Effector memory CD4-positive, alpha-beta T cell (primary cell): ENCODE measurements around the gene NKAIN2.
"Not testable (repeated sequence)": the region's sequence is repeated elsewhere in the genome, so short reads cannot be mapped to it uniquely, and the experiment has no call there.

Source experiments
- DNase-seq, 3 donors: peaks; one replicate each; pipeline ENCODE4 v3.0.0-alpha.2; 2020
- H3K27ac ChIP-seq: 2 replicates; pipeline ENCODE4 v1.7.0; 2013; ENCODE audit warnings: mild to moderate bottlenecking, low read length, moderate library complexity; ENCODE audit not compliant: insufficient read depth, poor library complexity, severe bottlenecking
- H3K27me3 ChIP-seq: replicated peaks from 2 replicates; pipeline ENCODE4 v1.7.0; 2013; ENCODE audit warnings: mild to moderate bottlenecking, low read length; ENCODE audit not compliant: insufficient read depth, control insufficient read depth, poor library complexity, severe bottlenecking
- H3K36me3 ChIP-seq: 2 replicates; pipeline ENCODE4 v1.7.0; 2013; ENCODE audit warnings: mild to moderate bottlenecking, low read length, moderate library complexity; ENCODE audit not compliant: control insufficient read depth, insufficient read depth
- H3K4me1 ChIP-seq: 2 replicates; pipeline ENCODE4 v1.7.0; 2013; ENCODE audit warnings: low read length, mild to moderate bottlenecking; ENCODE audit not compliant: control insufficient read depth, insufficient read depth, poor library complexity, severe bottlenecking
- H3K4me3 ChIP-seq: 2 replicates; pipeline ENCODE4 v1.7.0; 2013; ENCODE audit warnings: low read length, low read depth, mild to moderate bottlenecking; ENCODE audit not compliant: insufficient read depth, poor library complexity, severe bottlenecking
- H3K9me3 ChIP-seq: 2 replicates; pipeline ENCODE4 v1.7.0; 2013; ENCODE audit warnings: mild to moderate bottlenecking, low read length, moderate library complexity; ENCODE audit not compliant: control insufficient read depth

Gene NKAIN2

DNA sequence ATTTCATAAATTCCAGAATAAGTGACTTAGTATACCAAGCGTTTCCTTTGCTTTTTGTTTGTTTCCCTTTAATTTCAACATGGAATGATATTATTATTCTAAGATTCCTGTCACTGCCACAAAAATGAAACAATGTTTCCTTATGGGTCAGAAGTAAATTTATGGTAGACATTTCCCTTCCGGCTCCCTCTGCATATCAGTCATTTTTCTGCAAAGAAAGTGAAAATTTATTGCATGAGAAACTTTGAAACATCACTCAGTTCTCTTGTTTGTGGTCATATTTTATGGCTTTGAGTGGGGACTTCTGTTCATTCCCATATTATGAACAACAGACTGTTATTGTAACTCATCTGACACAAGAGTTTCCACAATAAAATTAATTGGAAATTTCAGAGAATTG, 97.8 kb downstream of the NKAIN2 start:
- H3K4me1 ChIP-seq, result no peaks in the 10 kb centered on the region
- H3K4me3 ChIP-seq, result no peak overlapping the region
- H3K36me3 ChIP-seq, result no peaks in the 10 kb centered on the region
- no peak overlapping the region for H3K27ac ChIP-seq
- no peak for DNase-seq
- H3K27me3 ChIP-seq, result no peaks in the 10 kb centered on the region
- no peaks in the 10 kb centered on the region for H3K9me3 ChIP-seq

DNA sequence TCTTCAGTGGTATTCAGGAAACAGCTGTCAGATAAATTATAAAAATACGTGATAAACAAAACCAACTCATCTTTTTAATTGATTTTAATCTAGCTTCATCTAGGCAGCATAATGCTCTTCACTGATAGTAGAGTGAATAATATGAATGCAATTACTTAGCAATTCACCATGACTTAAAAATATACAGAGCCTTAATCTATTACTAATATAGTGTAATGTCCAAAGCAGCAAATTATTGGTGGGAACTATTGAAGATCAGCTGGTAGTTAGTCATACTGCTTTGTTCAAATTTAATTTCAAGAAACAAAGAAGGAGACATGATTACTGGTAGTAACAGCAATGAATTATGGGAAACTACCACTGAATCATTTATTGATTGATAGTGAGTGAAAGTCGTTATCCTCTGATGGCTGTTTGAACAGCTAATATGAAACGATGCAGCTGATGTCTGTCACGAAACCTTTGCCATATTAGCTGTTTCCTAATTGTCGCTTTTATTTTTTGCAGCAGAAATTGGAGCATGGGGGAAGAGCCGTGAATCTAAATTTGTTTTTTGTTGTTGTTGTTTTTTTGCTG, 99.2 kb downstream of the NKAIN2 start:
- no peaks in the 10 kb centered on the region for H3K4me1 ChIP-seq
- DNase-seq, result no peak
- no peaks in the 10 kb centered on the region for H3K9me3 ChIP-seq
- no peak overlapping the region for H3K4me3 ChIP-seq
- no peak overlapping the region for H3K27ac ChIP-seq
- H3K36me3 ChIP-seq, result no peaks in the 10 kb centered on the region
- H3K27me3 ChIP-seq, result no peaks in the 10 kb centered on the region

DNA sequence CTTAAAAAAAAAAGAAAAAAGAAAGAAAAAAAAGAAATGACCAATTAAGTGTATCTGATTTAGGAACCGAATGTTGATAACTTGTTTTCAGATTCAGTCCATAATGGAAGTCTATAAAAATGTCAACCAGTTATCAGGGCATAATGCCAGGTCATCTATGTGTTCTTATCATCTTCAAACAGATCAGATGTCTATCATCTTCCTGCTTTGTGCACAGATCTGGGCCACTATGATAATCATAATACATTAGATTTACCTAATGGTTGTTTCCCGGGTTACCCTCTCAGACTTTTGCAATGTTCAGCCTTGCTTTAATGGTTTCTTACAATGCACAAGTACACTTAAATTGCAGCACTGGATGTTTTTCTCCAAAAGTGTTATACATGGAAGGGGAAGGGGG, 100.6 kb downstream of the NKAIN2 start:
- no peaks in the 10 kb centered on the region for H3K36me3 ChIP-seq
- no peak for DNase-seq
- H3K9me3 ChIP-seq, result no peaks in the 10 kb centered on the region

DNA sequence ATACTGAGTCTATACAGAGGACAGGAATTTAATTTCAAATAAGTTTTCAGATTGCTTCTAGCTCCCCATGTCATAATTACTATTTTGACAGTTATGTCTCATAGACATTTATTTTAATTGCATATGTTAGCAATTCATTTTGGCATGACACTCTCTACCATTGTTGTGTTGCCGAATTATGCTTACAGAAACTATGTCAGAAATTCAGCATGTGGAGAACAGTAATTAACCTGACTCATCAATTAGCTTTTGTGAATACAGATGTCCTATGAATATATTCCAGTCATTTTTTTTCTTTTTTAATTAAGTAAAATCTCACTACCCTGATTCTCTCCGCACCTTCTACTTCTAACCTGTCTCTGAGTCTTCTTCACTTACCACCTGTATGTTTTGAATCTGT, 105.1 kb downstream of the NKAIN2 start:
- H3K9me3 ChIP-seq, result no peaks in the 10 kb centered on the region
- no peaks in the 10 kb centered on the region for H3K4me1 ChIP-seq
- no peak for DNase-seq
- no peak overlapping the region for H3K27ac ChIP-seq
- H3K4me3 ChIP-seq, result no peak overlapping the region
- no peaks in the 10 kb centered on the region for H3K27me3 ChIP-seq
- no peaks in the 10 kb centered on the region for H3K36me3 ChIP-seq

More for the DNA sequence above, 100.6 kb downstream of the NKAIN2 start:
- Histone ChIP-seq H3K4me3 (no peak overlapping the region), H3K4me1 (no peaks in the 10 kb centered on the region), H3K27me3 (no peaks in the 10 kb centered on the region), H3K27ac (no peak overlapping the region)

DNA sequence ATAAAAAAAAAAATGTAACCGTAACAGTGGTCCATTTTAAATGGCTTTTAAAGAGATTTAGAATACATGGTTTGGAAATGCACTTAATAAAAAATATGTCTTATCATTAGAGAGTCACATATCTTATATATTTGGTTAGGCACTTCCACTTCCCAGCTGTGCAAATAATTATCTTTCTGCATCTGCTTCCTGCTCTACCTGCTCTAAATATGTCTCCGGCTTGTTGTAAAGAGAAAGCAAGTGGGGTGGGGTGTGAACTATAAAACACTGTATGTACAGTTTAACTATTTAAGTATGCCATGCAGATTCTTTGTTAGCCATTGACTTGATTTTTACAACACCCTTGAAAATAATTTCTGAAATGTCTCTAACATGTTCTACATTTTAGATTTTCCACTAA, 106.3 kb downstream of the NKAIN2 start:
- DNase-seq, result no peak
- Histone ChIP-seq H3K27ac (no peak overlapping the region), H3K9me3 (no peaks in the 10 kb centered on the region)

DNA sequence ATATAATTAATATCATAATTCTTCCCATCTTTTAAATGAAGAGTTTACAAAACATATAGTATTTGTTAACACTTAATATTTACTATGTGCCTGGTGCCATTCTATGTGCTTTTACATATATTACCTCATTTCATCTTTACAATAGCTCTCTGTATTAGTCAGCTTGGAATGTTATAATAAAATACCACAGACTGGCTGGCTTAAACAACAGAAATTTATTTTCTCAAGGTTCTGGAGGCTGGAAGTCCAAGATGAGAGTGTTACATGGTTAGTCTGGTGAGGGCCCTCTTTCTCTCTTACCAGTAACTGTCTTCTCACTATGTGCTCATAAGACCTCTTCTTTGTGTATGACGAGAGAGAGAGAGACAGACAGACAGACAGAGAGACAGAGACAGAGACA, 110.2 kb downstream of the NKAIN2 start:
- H3K36me3 ChIP-seq, result no peaks in the 10 kb centered on the region
- H3K27me3 ChIP-seq, result no peaks in the 10 kb centered on the region
- no peaks in the 10 kb centered on the region for H3K9me3 ChIP-seq
- DNase-seq, result no peak
- H3K4me3 ChIP-seq, result no peak overlapping the region
- H3K27ac ChIP-seq, result no peak overlapping the region
- no peaks in the 10 kb centered on the region for H3K4me1 ChIP-seq

More for the DNA sequence above, 106.3 kb downstream of the NKAIN2 start:
- no peak overlapping the region for H3K4me3 ChIP-seq
- no peaks in the 10 kb centered on the region for H3K27me3 ChIP-seq
- H3K36me3 ChIP-seq, result no peaks in the 10 kb centered on the region
- no peaks in the 10 kb centered on the region for H3K4me1 ChIP-seq

- H3K36me3 ChIP-seq, H3K4me3 ChIP-seq, H3K9me3 ChIP-seq, H3K4me1 ChIP-seq, DNase-seq, H3K27me3 ChIP-seq, H3K27ac ChIP-seq: not testable (repeated sequence)
Observed at GRCh38 chr6:123923379-123923778, 119.7 kb downstream of the NKAIN2 start.

GRCh38 chr6:123925350-123925749, 121.7 kb downstream of the NKAIN2 start:
- H3K4me3 ChIP-seq, result no peak overlapping the region
- no peaks in the 10 kb centered on the region for H3K9me3 ChIP-seq
- no peaks in the 10 kb centered on the region for H3K36me3 ChIP-seq
- H3K27ac ChIP-seq, result no peak overlapping the region
- no peaks in the 10 kb centered on the region for H3K4me1 ChIP-seq
- no peak for DNase-seq
- no peaks in the 10 kb centered on the region for H3K27me3 ChIP-seq

- Histone ChIP-seq H3K27ac (no peak overlapping the region), H3K4me1 (no peaks in the 10 kb centered on the region), H3K9me3 (no peaks in the 10 kb centered on the region), H3K27me3 (no peaks in the 10 kb centered on the region), H3K36me3 (no peaks in the 10 kb centered on the region), H3K4me3 (no peak overlapping the region)
- no peak for DNase-seq
Observed at GRCh38 chr6:123925842-123926399, 122.3 kb downstream of the NKAIN2 start.

GRCh38 chr6:123928529-123928928, 124.9 kb downstream of the NKAIN2 start:
- no peak for DNase-seq
- Histone ChIP-seq H3K27me3 (no peaks in the 10 kb centered on the region), H3K36me3 (no peaks in the 10 kb centered on the region), H3K4me3 (no peak overlapping the region), H3K4me1 (no peaks in the 10 kb centered on the region), H3K27ac (no peak overlapping the region), H3K9me3 (no peaks in the 10 kb centered on the region)
